ENCODE measurements around the gene FAM167B.
"Not testable (repeated sequence)": the region's sequence is repeated elsewhere in the genome, so short reads cannot be mapped to it uniquely, and the experiment has no call there.

FAM167B gene

GRCh38 chr1:32263744-32264143 lies 16.7 kb downstream of the FAM167B start:
- DNase-seq = no peak

GRCh38 chr1:32265846-32266245 lies 18.8 kb downstream of the FAM167B start:
- no peak for DNase-seq

DNA sequence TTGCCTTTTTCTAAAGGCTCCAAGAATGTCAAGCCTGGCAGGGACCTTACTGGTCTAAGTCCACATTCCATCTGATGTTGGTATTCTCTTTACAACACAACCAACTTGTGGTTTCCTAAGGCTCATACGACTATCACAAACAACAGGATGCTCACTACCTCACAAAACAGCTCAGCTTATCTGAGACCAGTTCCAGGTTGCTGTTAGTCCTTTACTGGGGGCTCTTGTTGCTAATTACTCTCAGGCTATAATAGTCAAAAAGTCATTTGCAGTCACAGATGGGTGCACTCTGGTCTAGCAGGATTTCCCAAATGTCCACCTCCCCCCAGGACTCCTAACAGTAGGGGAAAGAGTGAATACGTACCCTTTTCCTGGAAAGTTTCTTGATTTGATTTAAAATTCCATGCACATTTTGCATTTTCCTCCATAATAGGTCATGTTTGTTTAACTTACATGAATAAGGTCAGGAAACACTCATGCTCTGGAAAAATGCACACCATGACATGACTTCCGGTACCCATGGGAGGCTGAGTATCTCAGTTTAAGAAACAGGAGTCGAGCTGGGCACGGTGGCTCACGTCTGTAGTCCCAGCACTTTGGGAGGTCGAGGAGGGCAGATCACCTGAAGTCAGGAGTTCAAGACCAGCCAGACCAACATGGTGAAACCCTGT lies 20.0 kb downstream of the FAM167B start:
- peak; percentile 51 for DNase-seq

DNA sequence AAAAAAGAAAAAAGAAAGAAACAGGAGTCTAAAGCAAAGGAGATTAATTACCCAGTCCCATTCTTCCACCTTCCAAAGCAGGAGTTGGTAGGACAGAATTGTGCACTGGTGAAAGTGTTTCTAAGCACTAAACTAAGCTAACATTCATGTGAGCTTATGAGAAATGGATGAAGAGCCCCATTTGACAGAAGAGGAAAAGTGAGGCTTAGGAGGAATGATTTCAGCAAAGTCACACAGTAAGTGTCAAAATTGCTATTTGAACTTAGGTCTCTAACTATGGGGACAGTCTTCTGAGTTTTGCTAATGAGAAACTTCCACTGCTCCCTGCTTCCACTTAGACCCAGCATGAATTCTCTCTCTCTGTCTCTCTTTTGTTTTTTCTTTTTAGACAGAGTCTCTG lies 22.7 kb downstream of the FAM167B start:
- no peak for DNase-seq

DNA sequence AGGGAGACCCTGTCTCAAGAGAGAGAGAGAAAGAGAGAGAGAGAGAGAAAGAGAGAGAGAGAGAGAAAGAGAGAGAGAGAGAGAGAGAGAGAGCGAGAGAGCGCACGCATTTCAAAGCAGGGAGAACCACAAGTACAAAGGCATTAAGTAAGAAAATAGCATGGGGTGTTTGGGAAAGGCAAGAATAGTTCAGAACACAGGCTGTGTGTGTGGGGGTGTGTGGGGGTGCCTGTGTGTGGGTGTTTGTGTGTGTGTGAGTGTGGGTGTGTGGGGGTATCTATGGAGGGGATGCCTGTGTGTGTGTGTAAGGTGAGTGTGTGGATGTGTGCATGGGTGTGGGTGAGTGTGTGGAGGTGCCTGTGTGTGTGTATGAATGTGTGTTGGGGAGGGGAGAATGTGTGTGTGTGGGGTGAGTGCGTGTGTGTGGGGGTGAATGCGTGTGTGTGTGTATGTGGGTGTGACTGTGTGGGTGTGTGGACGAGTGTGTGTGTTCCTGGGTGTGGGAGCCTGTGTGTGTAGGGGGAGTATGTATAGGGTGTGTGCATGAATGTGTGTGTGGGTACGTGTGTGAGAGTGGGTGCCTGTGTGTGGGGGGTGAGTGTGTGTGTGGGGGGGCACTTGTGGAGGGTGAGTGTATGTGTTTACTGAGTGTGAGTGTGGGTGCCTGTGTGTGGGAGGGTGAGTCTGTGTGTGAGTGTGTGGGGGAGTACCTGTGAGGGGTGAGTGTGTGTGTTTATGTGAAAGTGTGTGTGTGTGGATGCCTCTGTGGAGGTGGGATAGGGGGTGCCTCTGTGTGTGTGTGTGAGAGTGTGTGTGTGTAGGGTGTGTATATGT lies 25.8 kb downstream of the FAM167B start:
- DNase-seq = no peak

DNA sequence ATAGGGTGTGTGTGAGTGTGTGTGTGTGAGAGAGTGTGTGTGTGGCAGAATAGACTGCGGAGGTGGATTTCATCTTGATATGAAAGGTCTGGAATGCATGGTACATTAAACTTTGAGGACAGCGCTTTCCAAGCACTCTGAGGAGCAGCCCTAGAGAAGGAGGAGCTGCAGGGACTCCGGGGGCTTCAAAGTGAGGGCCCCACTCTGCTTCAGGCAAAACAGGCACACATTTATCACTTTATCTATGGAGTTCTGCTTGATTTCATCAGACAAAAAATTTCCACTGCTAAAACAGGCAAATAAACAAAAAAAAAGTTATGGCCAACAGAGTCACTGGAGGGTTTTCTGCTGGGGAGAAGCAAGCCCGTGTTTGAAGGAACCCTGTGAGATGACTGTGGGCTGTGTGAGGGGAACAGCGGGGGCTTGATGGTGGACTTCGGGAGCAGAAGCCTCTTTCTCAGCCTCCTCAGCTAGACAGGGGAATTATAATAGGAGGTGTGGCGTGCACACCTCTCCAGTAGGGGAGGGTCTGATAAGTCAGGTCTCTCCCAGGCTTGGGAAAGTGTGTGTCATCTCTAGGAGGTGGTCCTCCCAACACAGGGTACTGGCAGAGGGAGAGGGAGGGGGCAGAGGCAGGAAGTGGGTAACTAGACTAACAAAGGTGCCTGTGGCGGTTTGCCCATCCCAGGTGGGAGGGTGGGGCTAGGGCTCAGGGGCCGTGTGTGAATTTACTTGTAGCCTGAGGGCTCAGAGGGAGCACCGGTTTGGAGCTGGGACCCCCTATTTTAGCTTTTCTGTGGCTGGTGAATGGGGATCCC lies 26.6 kb downstream of the FAM167B start:
- no peak for DNase-seq

GRCh38 chr1:32274646-32275340 lies 27.8 kb downstream of the FAM167B start:
- no peak for DNase-seq

DNA sequence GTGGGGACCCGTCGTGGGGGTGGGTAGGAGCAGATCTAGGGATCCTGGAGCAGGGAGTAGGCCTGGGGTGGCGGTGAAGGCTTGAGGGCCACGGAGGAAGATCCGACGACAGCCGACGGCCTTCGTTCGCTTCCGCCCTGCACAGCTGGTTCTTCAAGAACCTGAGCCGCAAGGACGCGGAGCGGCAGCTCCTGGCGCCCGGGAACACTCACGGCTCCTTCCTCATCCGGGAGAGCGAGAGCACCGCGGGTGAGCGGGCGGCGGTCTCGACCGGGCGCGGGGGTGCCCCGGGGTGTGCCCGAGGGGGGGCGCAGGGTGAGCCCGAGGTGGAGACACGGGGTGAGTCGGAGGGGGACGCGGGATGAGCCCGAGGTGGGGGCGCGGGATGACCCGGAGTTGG lies 28.4 kb downstream of the FAM167B start:
- DNase-seq = no peak

DNA sequence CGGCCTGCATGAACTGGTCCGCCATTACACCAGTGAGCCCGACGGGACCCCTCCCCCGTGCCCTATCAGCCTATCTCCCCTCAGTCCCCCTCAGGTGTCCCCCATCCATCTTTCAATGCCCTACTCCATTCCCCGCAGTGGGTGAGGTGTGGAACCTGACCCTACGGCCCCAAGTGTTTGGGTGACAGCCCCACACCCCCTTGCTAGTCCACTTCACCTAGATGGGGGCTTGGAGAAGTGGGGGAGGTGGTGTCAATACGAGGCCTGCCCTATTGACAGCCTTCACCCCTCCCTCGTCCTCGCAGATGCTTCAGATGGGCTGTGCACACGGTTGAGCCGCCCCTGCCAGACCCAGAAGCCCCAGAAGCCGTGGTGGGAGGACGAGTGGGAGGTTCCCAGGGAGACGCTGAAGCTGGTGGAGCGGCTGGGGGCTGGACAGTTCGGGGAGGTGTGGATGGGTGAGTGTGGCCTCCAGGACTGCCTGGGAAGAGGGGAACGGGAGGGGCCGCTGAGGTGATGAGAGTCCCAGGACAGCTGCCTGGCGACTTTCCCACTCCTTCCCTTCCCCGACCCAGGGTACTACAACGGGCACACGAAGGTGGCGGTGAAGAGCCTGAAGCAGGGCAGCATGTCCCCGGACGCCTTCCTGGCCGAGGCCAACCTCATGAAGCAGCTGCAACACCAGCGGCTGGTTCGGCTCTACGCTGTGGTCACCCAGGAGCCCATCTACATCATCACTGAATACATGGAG lies 29.2 kb downstream of the FAM167B start:
- no peak for DNase-seq

GRCh38 chr1:32284777-32285176 lies 37.8 kb downstream of the FAM167B start:
- not testable (repeated sequence) for DNase-seq

DNA sequence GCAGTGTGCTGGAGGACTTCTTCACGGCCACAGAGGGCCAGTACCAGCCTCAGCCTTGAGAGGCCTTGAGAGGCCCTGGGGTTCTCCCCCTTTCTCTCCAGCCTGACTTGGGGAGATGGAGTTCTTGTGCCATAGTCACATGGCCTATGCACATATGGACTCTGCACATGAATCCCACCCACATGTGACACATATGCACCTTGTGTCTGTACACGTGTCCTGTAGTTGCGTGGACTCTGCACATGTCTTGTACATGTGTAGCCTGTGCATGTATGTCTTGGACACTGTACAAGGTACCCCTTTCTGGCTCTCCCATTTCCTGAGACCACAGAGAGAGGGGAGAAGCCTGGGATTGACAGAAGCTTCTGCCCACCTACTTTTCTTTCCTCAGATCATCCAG lies 38.6 kb downstream of the FAM167B start:
- no peak for DNase-seq

DNA sequence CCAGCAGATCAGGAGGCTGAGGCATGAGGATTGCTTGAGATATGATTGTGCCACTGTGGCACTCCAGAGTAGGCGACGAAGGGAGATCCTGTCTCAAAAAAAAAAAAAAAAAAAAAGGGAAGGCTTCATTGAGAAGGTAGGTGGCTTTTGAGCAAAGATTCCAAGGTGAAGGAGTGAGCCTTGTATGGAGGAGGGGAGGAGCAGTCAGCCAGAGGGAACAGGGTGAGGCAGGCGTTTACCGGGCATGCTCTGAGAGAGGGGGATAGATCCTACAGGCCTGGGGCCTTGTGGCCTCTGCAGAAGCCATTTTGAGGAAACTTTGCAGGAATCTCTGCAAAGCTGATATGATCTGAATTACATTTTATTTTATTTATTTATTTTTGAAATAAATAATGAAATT lies 39.7 kb downstream of the FAM167B start:
- DNase-seq = no peak

- no peak for DNase-seq
Measured at GRCh38 chr1:32289256-32289655, 42.2 kb downstream of the FAM167B start.

GRCh38 chr1:32291145-32291707 lies 44.2 kb downstream of the FAM167B start:
- DNase-seq = peak; percentile 57

- peak; percentile 96 for DNase-seq
Measured at GRCh38 chr1:32291708-32292538, 44.9 kb downstream of the FAM167B start, which contains the start of gene HDAC1. HDAC1 (plus strand) TSS chr1:32292083; CDS start chr1:32292170, 87 bp downstream.

- DNase-seq = not testable (repeated sequence)
Measured at GRCh38 chr1:32298211-32298610, 51.2 kb downstream of the FAM167B start.
